ACC112 (cell line): ENCODE data around the gene STOML2.

Source experiments
- H2AFZ ChIP-seq: fragments of 200-600 bp; sonication (generic); one replicate; pipeline ENCODE4 v1.6.0; 2017; ENCODE audit warnings: antibody characterized with exemption, low read length; ENCODE audit not compliant: unreplicated experiment
- H3K27ac ChIP-seq: fragments of 200-600 bp; sonication (generic); 2 replicates; pipeline ENCODE4 v1.5.1; 2014; ENCODE audit warnings: low read depth, mild to moderate bottlenecking, antibody characterized with exemption, low read length, moderate library complexity
- H3K27me3 ChIP-seq: fragments of 200-600 bp; sonication (generic); 2 replicates; pipeline ENCODE4 v1.6.1; 2014; ENCODE audit warnings: mild to moderate bottlenecking, antibody characterized with exemption, low read length, moderate library complexity, mixed read lengths; ENCODE audit not compliant: insufficient read depth
- H3K36me3 ChIP-seq: fragments of 200-600 bp; sonication (generic); 2 replicates; pipeline ENCODE4 v1.6.1; 2016; ENCODE audit warnings: mild to moderate bottlenecking, antibody characterized with exemption, low read length, moderate library complexity, mixed read lengths; ENCODE audit not compliant: insufficient read depth
- H3K4me1 ChIP-seq: fragments of 200-600 bp; sonication (generic); one replicate; pipeline ENCODE4 v1.6.1; 2016; ENCODE audit warnings: low read length, mixed read lengths; ENCODE audit not compliant: insufficient read depth, unreplicated experiment, control insufficient read depth
- H3K4me3 ChIP-seq: fragments of 200-600 bp; sonication (generic); 2 replicates; pipeline ENCODE4 v1.5.1; 2014; ENCODE audit warnings: mild to moderate bottlenecking, low read depth, low read length
- H3K79me2 ChIP-seq: fragments of 200-600 bp; sonication (generic); one replicate; pipeline ENCODE4 v1.6.0; 2016; ENCODE audit warnings: low read length; ENCODE audit not compliant: control insufficient read depth, unreplicated experiment, insufficient read depth

The STOML2 gene

DNA sequence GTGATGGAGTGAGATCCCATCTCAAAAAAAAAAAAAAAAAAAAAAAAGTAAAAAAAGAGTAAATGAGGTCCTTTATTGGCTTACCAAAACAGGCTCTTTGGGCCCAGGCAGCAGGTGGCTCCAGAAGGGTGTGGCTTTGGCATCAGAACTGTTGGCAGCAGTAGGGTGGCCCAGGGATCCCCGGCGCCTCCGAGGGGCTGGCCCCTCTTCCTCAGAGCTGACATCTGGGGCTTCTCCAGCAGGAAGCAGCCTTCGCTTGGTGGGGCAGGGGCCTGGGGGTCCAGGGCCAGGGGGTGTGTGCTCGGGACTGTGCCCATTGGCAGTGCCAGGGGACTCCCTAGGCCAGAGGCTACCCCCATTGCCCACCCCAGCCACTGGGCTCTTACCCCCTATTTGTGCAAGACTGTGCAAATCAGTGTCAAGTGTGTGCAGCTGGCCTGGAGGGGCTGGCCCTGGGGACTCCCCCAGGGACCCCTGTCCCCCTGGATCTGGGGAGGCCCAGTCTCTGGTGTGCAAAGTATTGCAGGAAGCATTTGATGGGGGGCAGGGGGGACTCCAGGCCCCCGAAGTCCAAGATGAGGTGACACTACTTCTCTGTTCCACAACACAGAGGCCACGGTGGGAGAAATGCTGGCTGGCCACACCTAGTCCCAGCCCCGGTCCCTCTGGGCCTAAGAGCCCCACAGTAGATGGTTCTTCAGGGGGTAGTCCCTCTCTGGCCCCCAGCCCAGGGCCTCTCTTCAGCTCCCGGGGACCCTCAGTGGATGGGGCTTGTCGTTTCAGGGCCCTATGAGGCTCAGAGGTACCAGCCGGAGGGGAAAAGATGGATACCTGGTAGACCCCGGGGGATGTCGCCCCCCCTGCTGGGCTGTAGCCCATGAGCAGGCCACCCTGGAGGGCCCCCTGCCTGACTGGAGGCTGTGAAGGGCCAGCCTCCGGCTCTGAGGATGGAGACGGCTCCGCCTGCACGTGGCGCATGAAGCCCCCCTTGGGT lies 4.7 kb upstream of the STOML2 start:
- H3K79me2 ChIP-seq: peaks cover 31% of the 10 kb centered on the region
- H3K27ac ChIP-seq: no peak overlapping the region
- H2AFZ ChIP-seq: no peak overlapping the region

DNA sequence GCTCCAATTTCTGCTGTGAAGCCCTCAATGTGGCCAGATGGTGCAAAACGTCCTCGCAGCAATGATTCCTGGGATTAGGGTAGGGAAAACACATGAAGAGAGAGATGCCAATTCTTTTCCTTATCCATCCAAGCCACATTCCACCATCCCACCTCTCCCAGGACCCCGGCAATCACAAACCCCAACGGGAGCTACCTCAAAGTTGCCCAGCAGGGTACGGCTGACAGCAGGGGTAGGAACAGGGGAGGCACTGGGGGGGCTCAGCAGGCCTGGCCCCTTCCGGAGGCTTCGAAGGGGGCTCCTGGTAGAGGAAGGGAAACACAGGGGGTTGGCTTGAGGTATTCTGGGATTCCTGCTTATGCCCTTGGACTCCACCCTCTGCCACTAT lies 3.4 kb upstream of the STOML2 start:
- H3K36me3 ChIP-seq: peaks cover 7% of the 10 kb centered on the region; the same call in 1 of the 2 replicates
- peaks cover 33% of the 10 kb centered on the region for H3K4me1 ChIP-seq
- no peaks in the 10 kb centered on the region for H3K27me3 ChIP-seq
- no peak overlapping the region for H3K4me3 ChIP-seq
- no peak overlapping the region for H2AFZ ChIP-seq
- peaks cover 44% of the 10 kb centered on the region for H3K79me2 ChIP-seq
- H3K27ac ChIP-seq: no peak overlapping the region

More for the DNA sequence above, 4.7 kb upstream of the STOML2 start:
- Histone ChIP-seq H3K27me3 (no peaks in the 10 kb centered on the region), H3K4me1 (peaks cover 33% of the 10 kb centered on the region), H3K4me3 (no peak overlapping the region), H3K36me3 (peaks cover 7% of the 10 kb centered on the region; the same call in 1 of the 2 replicates)

GRCh38 chr9:35105571-35106342 lies 2.8 kb upstream of the STOML2 start:
- H3K27ac ChIP-seq: no peak overlapping the region
- H3K36me3 ChIP-seq: peaks cover 7% of the 10 kb centered on the region; the same call in 1 of the 2 replicates

DNA sequence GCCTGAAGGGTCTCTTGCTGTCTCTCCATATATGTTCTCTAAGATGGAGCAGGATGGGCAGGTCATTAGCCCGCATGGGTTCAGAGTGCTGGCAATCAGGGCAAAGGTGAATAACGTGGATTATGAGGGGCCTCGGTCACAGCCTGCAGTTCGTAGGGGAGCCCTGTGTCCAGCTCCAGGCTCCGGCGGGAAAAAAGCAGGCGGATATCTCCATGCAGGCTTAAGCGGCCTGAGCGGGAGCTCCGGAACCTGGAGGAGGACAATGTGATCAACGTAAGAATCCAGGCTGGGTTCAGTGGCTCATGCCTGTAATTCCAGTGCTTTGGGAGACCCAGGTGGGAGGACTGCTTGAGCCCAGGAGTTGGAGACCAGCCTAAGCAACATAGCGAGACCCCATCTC lies 2.2 kb upstream of the STOML2 start:
- Histone ChIP-seq H3K79me2 (peaks cover 33% of the 10 kb centered on the region), H3K27me3 (no peaks in the 10 kb centered on the region), H3K36me3 (peaks cover 7% of the 10 kb centered on the region; the same call in 1 of the 2 replicates), H3K4me1 (peaks cover 26% of the 10 kb centered on the region), H3K4me3 (no peak overlapping the region), H3K27ac (peak overlapping the region; percentile 98; the same call in 1 of the 2 replicates), H2AFZ (no peak overlapping the region)

More at GRCh38 chr9:35105571-35106342, 2.8 kb upstream of the STOML2 start:
- peaks cover 32% of the 10 kb centered on the region for H3K4me1 ChIP-seq
- no peak overlapping the region for H2AFZ ChIP-seq
- no peaks in the 10 kb centered on the region for H3K27me3 ChIP-seq
- no peak overlapping the region for H3K4me3 ChIP-seq
- peaks cover 40% of the 10 kb centered on the region for H3K79me2 ChIP-seq

GRCh38 chr9:35104586-35104985 lies 1.7 kb upstream of the STOML2 start:
- H3K27me3 ChIP-seq: no peaks in the 10 kb centered on the region
- no peak overlapping the region for H3K4me3 ChIP-seq
- H3K79me2 ChIP-seq: peaks cover 28% of the 10 kb centered on the region
- H2AFZ ChIP-seq: no peak overlapping the region
- peak overlapping the region; percentile 98 for H3K27ac ChIP-seq
- H3K4me1 ChIP-seq: peaks cover 21% of the 10 kb centered on the region
- peaks cover 7% of the 10 kb centered on the region; the same call in 1 of the 2 replicates for H3K36me3 ChIP-seq

DNA sequence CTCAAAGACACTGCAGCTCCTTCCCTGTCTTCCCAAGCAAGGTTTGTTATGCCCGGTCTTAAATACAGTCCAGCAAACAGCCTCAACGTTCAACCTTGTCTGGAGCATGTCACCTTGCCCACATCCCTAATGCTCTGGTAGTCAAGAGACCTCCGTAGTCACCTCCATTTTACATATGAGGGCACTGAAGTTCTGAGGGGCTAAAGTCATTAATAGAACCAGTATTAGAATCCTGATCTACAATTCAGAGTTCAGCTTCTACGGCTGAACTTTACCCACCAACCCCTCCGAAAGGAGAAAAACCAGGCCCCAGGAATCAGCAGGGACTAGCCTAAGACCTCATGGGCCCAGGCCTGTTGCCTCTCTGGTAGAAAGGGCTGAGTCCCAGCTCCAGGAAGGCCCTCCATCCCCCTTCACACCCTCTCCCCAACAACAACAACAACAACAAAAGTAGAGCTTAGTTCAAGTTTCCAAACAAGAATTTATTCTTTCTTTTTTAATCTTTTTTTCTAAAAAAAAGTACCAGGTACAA lies 795 bp upstream of the STOML2 start:
- H3K4me1 ChIP-seq: peaks cover 14% of the 10 kb centered on the region
- peaks cover 7% of the 10 kb centered on the region; the same call in 1 of the 2 replicates for H3K36me3 ChIP-seq
- H3K79me2 ChIP-seq: peaks cover 19% of the 10 kb centered on the region
- peak overlapping the region; percentile 98 for H3K27ac ChIP-seq
- H3K27me3 ChIP-seq: no peaks in the 10 kb centered on the region
- peak overlapping the region; percentile 84 for H3K4me3 ChIP-seq
- H2AFZ ChIP-seq: peak overlapping the region; percentile 54

DNA sequence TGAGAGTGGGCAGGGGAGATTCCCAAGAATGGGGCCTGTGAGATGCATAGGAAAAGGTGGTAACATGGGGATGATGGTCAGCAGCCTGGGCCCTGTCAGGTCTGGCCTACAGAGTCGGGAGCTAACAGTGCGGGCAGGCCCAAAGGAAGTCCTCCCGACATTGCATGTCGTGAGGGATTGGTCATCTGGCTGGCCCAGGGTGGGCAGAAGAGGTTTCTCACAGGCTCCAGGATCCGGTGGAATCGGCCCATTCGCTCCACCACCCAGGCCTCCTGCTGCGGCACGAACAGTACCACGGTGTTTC lies 514 bp downstream of the STOML2 start:
- H3K36me3 ChIP-seq: peaks cover 7% of the 10 kb centered on the region; the same call in 1 of the 2 replicates
- H3K4me3 ChIP-seq: peak overlapping the region; percentile 84
- H3K27me3 ChIP-seq: no peaks in the 10 kb centered on the region
- peaks cover 14% of the 10 kb centered on the region for H3K4me1 ChIP-seq
- peaks cover 17% of the 10 kb centered on the region for H3K79me2 ChIP-seq
- H3K27ac ChIP-seq: peak overlapping the region; percentile 98
- H2AFZ ChIP-seq: no peak overlapping the region

- H3K36me3 ChIP-seq: peaks cover 4% of the 10 kb centered on the region; the same call in 1 of the 2 replicates
These were observed 5.4 kb downstream of the STOML2 start for GRCh38 chr9:35097573-35097972.

DNA sequence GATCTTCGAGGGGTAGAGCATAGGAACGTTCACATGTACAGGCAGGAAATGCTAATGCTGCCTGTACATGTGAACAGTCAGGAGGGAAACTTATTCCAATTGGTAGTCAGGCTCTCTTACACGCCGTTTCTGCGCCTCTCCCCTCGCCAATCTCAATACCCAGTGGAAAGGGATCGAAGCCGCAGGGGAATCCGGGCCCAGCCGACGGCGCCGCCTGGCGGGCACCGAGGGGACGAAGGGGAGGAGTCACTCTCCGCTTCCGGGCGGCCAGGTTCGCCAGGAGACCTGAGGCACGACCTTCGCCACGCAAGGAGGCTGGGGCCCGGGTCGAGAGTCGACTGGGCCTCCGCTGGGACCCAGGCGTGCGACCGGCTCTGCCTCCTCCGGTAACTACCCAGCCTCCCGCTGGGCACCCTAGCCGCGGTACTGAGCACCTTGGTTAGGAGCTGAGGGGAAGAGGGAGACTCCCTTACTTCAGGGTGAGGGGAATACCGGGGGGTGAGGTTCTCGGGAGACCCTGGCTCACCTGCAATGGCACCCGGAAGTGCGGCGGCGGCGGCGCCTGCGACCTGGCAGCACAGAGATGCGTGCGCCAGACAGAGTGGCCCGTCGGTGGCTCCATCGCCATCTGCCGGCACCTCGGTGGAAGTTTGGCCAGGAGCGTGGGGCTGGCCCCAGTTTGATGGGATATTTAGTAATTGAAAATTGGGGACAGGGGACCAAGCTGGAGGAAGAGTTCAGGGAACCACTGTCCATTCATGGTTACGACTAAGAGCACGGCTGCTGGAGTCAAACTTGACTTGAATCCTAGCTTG lies 6.7 kb downstream of the STOML2 start, which contains the start of gene PIGO:
Gene PIGO (minus strand): TSS at position 557 of the 815 bp plus-strand sequence. CDS start 1,026 bp downstream, outside the sequence.
- H3K36me3 ChIP-seq: peaks cover 4% of the 10 kb centered on the region; the same call in 1 of the 2 replicates
- peaks cover 5% of the 10 kb centered on the region for H3K4me1 ChIP-seq
- H2AFZ ChIP-seq: peak within 1 kb of the TSS; percentile 82
- H3K4me3 ChIP-seq: peak within 1 kb of the TSS; percentile 83
- H3K79me2 ChIP-seq: peaks cover under 1% of the 10 kb centered on the region
- no peaks in the 10 kb centered on the region for H3K27me3 ChIP-seq
- H3K27ac ChIP-seq: peak within 1 kb of the TSS; percentile 84

More at GRCh38 chr9:35097573-35097972, 5.4 kb downstream of the STOML2 start:
- no peak overlapping the region for H3K27ac ChIP-seq
- H2AFZ ChIP-seq: no peak overlapping the region
- no peaks in the 10 kb centered on the region for H3K27me3 ChIP-seq
- H3K79me2 ChIP-seq: peaks cover 14% of the 10 kb centered on the region
- peaks cover 13% of the 10 kb centered on the region for H3K4me1 ChIP-seq
- no peak overlapping the region for H3K4me3 ChIP-seq
